CD4-positive, alpha-beta T cell (primary cell): ENCODE data around the gene PIM2. TPM values are rescaled to one million over a fixed set of nuclear protein-coding genes. Genes with fewer than 3 reads are reported as not detected.

Experiments
- ATAC-seq: fragments of 200-7000 bp; cut with Tn5 transposase; one replicate; pipeline ENCODE4 v1.10.0; 2022; ENCODE audit warnings: mild to moderate bottlenecking; ENCODE audit not compliant: poor library complexity
- CTCF ChIA-PET: fragments of 350-600 bp; sonication (Branson Sonifier 250); formaldehyde crosslinking; loops from one replicate; lab custom pipeline; 2021; ENCODE audit warnings: antibody characterized with exemption, inconsistent platforms; lab: Charles Lee
- POLR2A ChIA-PET: fragments of 350-600 bp; sonication (Branson Sonifier 250); formaldehyde crosslinking; loops from one replicate; lab custom pipeline; 2021; ENCODE audit warnings: antibody characterized with exemption, inconsistent platforms; lab: Charles Lee
- DNase-seq, 14 experiments: peaks; one replicate each; pipeline ENCODE4 v3.0.0-alpha.2; 2013 to 2020; ENCODE audit warnings: mixed read lengths in 2 of 14
- H3K27ac ChIP-seq, 2 donors: one replicate each; pipeline versions ENCODE4 v1.5.1 to v1.7.0; 2013; ENCODE audit warnings: low read length in 2 of 2, low read depth in 1 of 2, mild to moderate bottlenecking in 1 of 2
- H3K27me3 ChIP-seq, 2 experiments: 1 replicate in 1 of 2; 2 replicates in 1 of 2; pipeline versions ENCODE4 v1.6.1 to v1.7.0; 2013; ENCODE audit warnings: low read length in 2 of 2, control low read depth in 1 of 2, mild to moderate bottlenecking in 1 of 2, moderate library complexity in 1 of 2; ENCODE audit not compliant: insufficient read depth in 2 of 2, control insufficient read depth in 1 of 2
- H3K36me3 ChIP-seq: one replicate; pipeline ENCODE4 v1.6.1; 2013; ENCODE audit warnings: low read length, control low read depth; ENCODE audit not compliant: insufficient read depth
- H3K4me1 ChIP-seq: one replicate; pipeline ENCODE4 v1.6.1; 2013; ENCODE audit warnings: low read length, control low read depth; ENCODE audit not compliant: insufficient read depth
- H3K4me3 ChIP-seq: one replicate; pipeline ENCODE4 v1.5.1; 2013; ENCODE audit warnings: mild to moderate bottlenecking, low read length, moderate library complexity
- H3K9me3 ChIP-seq, 2 experiments: 1 replicate in 1 of 2; 2 replicates in 1 of 2; pipeline versions ENCODE4 v1.6.1 to v1.7.0; 2013; ENCODE audit warnings: low read length in 2 of 2, mild to moderate bottlenecking in 2 of 2, control low read depth in 1 of 2, moderate library complexity in 1 of 2; ENCODE audit not compliant: control insufficient read depth in 1 of 2, insufficient read depth in 1 of 2
- H3K27ac Mint-ChIP-seq: one replicate; pipeline ENCODE4 v1.8.0; 2020; ENCODE audit warnings: mixed read lengths
- H3K27me3 Mint-ChIP-seq: one replicate; pipeline ENCODE4 v1.8.0; 2021; ENCODE audit warnings: mixed read lengths
- H3K36me3 Mint-ChIP-seq: one replicate; pipeline ENCODE4 v1.8.0; 2021; ENCODE audit warnings: low read depth, mixed read lengths
- H3K4me1 Mint-ChIP-seq: one replicate; pipeline ENCODE4 v1.8.0; 2021; ENCODE audit warnings: low read depth, mixed read lengths
- H3K4me3 Mint-ChIP-seq: one replicate; pipeline ENCODE4 v1.8.0; 2020; ENCODE audit warnings: mild to moderate bottlenecking, mixed read lengths
- H3K9me3 Mint-ChIP-seq: one replicate; pipeline ENCODE4 v1.8.0; 2020; ENCODE audit warnings: mixed read lengths
- intact Hi-C, 2 experiments: fragments of 100-400 bp; cut with DNase I in 1 of 2; cut with micrococcal nuclease in 1 of 2; formaldehyde crosslinking; loops; one replicate each; pipeline versions ENCODE4 v1.15.1 to v1.9.0; 2023 to 2025; cut with DNase I, micrococcal nuclease
- total RNA-seq, 174 experiments: library from RNA in 2 of 174; stranded (reverse) in 2 of 174; gene quantifications; one replicate each; pipeline ENCODE4 v1.2.3 and lab custom pipeline; 2021 to 2026
- TF ChIP-seq, protein P1 (sequence below): fragments of 200-600 bp; IDR thresholded peaks from one replicate; pipeline ENCODE4 v1.8.0; 2022; ENCODE audit warnings: antibody characterized with exemption, mild to moderate bottlenecking

PIM2 gene
- total RNA-seq, 2 experiments from 2014 or later, result 212 to 225 TPM

DNA sequence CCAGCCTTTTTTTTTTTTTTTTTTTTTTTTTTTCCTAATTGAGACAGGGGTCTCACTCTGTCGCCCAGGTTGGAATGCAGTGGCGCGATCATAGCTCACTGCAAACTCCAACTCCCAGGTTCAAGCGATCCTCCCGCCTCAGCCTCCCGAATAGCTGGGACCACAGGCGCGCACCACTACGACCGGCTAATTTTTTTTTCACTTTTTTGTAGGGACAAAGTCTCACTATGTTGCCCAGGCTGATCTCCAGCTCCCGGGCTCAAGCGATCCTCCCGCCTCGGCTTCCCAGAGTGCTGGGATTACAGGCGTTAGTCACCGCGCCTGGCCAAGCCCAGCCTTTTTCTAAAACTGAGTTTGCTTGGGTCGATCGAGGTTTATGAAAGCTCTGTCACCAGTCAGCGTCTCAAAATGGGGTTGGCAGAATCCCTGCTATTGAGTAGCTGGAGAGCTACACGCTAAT, 39.8 kb upstream of the PIM2 start:
- Histone ChIP-seq H3K9me3 (no peaks in the 10 kb centered on the region), H3K4me1 (peaks cover 48% of the 10 kb centered on the region), H3K4me3 (peak overlapping the region; percentile 70), H3K27ac (peak overlapping the region; percentile 93 to 98), H3K27me3 (no peaks in the 10 kb centered on the region), H3K36me3 (peaks cover 27% of the 10 kb centered on the region)
- peak overlapping the region; percentile 99 for H3K4me3 Mint-ChIP-seq
- no peaks in the 10 kb centered on the region for H3K27me3 Mint-ChIP-seq
- CTCF ChIA-PET, result interaction anchor here (1.1 to 1.2 kb wide), 2 partner anchors 14 to 44 kb away, joined by 4 to 6 read pairs; partner anchors contain the start of genes GRIPAP1 and KCND1
- H3K4me1 Mint-ChIP-seq, result peaks cover 44% of the 10 kb centered on the region
- DNase-seq, result peak in 5 of 14 experiments; percentile 15 to 60 (median 30)
- ATAC-seq, result no peak
- intact Hi-C loops, result loop anchor here (2.0 to 10.0 kb wide), 7 partner anchors 41 to 361 kb away; partner anchors contain the start of genes HDAC6 (in 2 of the 2), TFE3 (in 2 of the 2), GRIPAP1 (in 1 of the 2) and PIM2 (in 1 of the 2)
- peak overlapping the region; percentile 99 for H3K27ac Mint-ChIP-seq
- TF ChIP-seq, protein P1, sequence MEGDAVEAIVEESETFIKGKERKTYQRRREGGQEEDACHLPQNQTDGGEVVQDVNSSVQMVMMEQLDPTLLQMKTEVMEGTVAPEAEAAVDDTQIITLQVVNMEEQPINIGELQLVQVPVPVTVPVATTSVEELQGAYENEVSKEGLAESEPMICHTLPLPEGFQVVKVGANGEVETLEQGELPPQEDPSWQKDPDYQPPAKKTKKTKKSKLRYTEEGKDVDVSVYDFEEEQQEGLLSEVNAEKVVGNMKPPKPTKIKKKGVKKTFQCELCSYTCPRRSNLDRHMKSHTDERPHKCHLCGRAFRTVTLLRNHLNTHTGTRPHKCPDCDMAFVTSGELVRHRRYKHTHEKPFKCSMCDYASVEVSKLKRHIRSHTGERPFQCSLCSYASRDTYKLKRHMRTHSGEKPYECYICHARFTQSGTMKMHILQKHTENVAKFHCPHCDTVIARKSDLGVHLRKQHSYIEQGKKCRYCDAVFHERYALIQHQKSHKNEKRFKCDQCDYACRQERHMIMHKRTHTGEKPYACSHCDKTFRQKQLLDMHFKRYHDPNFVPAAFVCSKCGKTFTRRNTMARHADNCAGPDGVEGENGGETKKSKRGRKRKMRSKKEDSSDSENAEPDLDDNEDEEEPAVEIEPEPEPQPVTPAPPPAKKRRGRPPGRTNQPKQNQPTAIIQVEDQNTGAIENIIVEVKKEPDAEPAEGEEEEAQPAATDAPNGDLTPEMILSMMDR, result no peak
- peaks cover 42% of the 10 kb centered on the region for H3K36me3 Mint-ChIP-seq
- POLR2A ChIA-PET, result interaction anchor here (0.6 to 5.4 kb wide), 36 partner anchors 10 to 1741 kb away, joined by 3 to 150 read pairs (median 8); partner anchors contain the start of genes GRIPAP1, HDAC6, KCND1 and PIM2
- no peaks in the 10 kb centered on the region for H3K9me3 Mint-ChIP-seq

DNA sequence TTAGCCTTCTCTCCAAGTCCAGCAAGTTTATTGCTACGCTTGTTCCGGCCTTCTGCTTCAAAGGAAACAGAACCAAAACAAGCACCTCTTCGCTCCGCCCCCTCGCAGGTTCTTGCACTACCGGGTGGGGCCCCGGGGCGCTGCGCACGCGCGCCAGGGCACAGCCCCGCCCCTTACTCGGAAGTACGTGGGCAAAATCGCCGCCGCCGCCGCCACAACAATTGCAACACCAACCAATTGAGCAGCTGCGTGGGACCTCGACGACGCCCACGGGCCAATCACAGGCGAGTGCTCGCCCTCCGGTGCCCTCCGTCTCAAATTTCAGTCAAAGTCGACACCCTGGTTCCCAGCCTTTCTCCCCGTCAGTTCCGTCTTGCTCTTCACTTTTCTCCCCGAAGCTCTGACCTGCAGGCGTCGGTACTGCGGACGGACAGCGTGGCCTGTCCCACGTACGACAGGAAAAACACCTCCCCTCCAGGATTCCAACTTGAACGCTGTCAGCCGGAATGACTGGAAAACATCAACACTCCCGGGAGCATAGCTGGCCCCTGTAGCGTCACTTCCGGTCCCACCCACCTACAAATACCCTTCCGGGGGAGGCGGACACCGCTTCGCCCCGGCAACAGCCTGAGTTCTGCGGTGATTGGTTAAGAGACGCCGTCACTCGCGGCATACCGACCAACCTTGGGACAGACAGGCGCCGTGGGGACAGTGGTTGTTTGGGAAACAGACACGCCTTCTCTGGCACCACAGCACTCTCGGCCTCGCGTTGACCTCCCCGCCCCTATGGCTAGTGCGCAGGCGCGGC, 39.2 kb upstream of the PIM2 start:
- Histone ChIP-seq H3K36me3 (peaks cover 31% of the 10 kb centered on the region), H3K27me3 (no peaks in the 10 kb centered on the region), H3K4me1 (peaks cover 54% of the 10 kb centered on the region), H3K9me3 (no peaks in the 10 kb centered on the region), H3K4me3 (peak overlapping the region; percentile 70), H3K27ac (peak overlapping the region; percentile 93 to 98)
- H3K36me3 Mint-ChIP-seq, result peaks cover 48% of the 10 kb centered on the region
- TF ChIP-seq, protein P1, result no peak
- no peaks in the 10 kb centered on the region for H3K27me3 Mint-ChIP-seq
- ChIA-PET CTCF (interaction anchor here (0.7 to 1.2 kb wide), 4 partner anchors 12 to 85 kb away, joined by 3 to 6 read pairs (median 4); partner anchors contain the start of genes GRIPAP1, KCND1 and TFE3), POLR2A (interaction anchor here (0.6 to 5.4 kb wide), 36 partner anchors 10 to 1740 kb away, joined by 3 to 150 read pairs (median 8); partner anchors contain the start of genes GRIPAP1, HDAC6, KCND1 and PIM2)
- peak; percentile 80 for ATAC-seq
- peak overlapping the region; percentile 99 for H3K4me3 Mint-ChIP-seq
- no peaks in the 10 kb centered on the region for H3K9me3 Mint-ChIP-seq
- peaks cover 50% of the 10 kb centered on the region for H3K4me1 Mint-ChIP-seq
- DNase-seq, result peak; percentile 86 to 97 (median 92)
- intact Hi-C loops, result loop anchor here (1.0 to 10.0 kb wide), 8 partner anchors 41 to 361 kb away; partner anchors contain the start of genes HDAC6 (in 2 of the 2), TFE3 (in 2 of the 2), GRIPAP1 (in 1 of the 2) and PIM2 (in 1 of the 2)
- peak overlapping the region; percentile 99 for H3K27ac Mint-ChIP-seq

DNA sequence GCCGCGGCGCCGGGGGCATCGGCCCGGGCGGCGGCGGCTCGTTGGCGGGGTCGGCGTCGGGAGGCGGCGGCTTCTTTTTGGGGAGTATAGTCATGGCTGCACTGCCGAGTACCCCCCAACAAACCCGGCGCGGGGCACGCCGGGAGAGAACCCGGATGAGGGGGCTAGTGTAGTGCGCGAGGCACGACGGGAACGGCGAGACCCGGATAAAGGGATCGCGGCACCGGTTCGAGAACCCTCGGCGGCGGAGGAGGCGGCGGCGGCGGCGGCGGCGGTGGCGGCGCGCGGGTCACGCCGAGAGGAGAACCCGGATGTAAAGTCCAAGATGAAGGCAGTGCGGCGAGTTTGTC, 38.6 kb upstream of the PIM2 start, which contains the start of gene OTUD5:
Gene OTUD5 (minus strand): TSS at position 131 of the 350 bp plus-strand sequence. CDS start 37 bp downstream, at position 94.
- Mint-ChIP-seq H3K4me3 (peak within 1 kb of the TSS; percentile 99), H3K9me3 (no peaks in the 10 kb centered on the region), H3K36me3 (peaks cover 53% of the 10 kb centered on the region), H3K4me1 (peaks cover 56% of the 10 kb centered on the region), H3K27ac (peak within 1 kb of the TSS; percentile 99), H3K27me3 (no peaks in the 10 kb centered on the region)
- Histone ChIP-seq H3K4me1 (peaks cover 60% of the 10 kb centered on the region), H3K27ac (peak within 1 kb of the TSS; percentile 93 to 98), H3K9me3 (no peaks in the 10 kb centered on the region), H3K27me3 (no peaks in the 10 kb centered on the region), H3K4me3 (peak within 1 kb of the TSS; percentile 70), H3K36me3 (peaks cover 31% of the 10 kb centered on the region)
- TF ChIP-seq, protein P1, result no peak
- intact Hi-C loops, result loop anchor here (1.0 to 10.0 kb wide), 7 partner anchors 40 to 360 kb away; partner anchors contain the start of genes HDAC6 (in 2 of the 2), GRIPAP1 (in 1 of the 2), PIM2 (in 1 of the 2) and TFE3 (in 1 of the 2)
- CTCF ChIA-PET, result interaction anchor here (1.7 kb wide), 1 partner anchor 66 kb away, joined by 4 read pairs; no protein-coding TSS in a partner anchor
- DNase-seq (peak in 13 of 14 experiments; percentile 55 to 87 (median 72)), ATAC-seq (peak; percentile 33)
- POLR2A ChIA-PET, result interaction anchor here (1.2 to 5.4 kb wide), 31 partner anchors 9 to 1740 kb away, joined by 3 to 150 read pairs (median 12); partner anchors contain the start of genes GRIPAP1, HDAC6, KCND1 and PIM2
